GM12878 (cell line): ENCODE data around the gene REEP1. TPM values are rescaled to one million over a fixed set of nuclear protein-coding genes. Genes with fewer than 3 reads are reported as not detected.

Experiments used
- ATAC-seq: fragments of 200-7000 bp; cut with Tn5 transposase; 3 replicates; pipeline ENCODE4 v1.9.1; 2020; ENCODE audit warnings: mild to moderate bottlenecking, moderate library complexity
- BruUV-seq: library from RNA; stranded (reverse); fragments of 400-500 nt; replicated peaks from 2 replicates; lab custom pipeline; 2021; lab: Mats Ljungman, UMichigan
- CTCF ChIA-PET: fragments of 300-600 bp; sonication (Branson Sonifier 250); formaldehyde crosslinking; extraction: SDS; loops from one replicate; lab custom pipeline; 2021; ENCODE audit warnings: inconsistent platforms; lab: Yijun Ruan, JAX
- POLR2A ChIA-PET: fragments of 350-600 bp; formaldehyde crosslinking; extraction: SDS; loops from one replicate; lab custom pipeline; 2021; ENCODE audit warnings: inconsistent platforms; lab: Charles Lee
- RAD21 ChIA-PET: fragments of 300-600 bp; sonication (Branson Sonifier 250); formaldehyde crosslinking; loops from one replicate; lab custom pipeline; 2023; ENCODE audit warnings: antibody characterized with exemption; ENCODE audit not compliant: unreplicated experiment; lab: Charles Lee
- SMC1A ChIA-PET: fragments of 300-600 bp; sonication (Branson Sonifier 250); formaldehyde crosslinking; loops from one replicate; lab custom pipeline; 2023; ENCODE audit not compliant: unreplicated experiment, uncharacterized antibody; lab: Charles Lee
- DNase-seq: peaks from one replicate; pipeline ENCODE4 v3.0.0-alpha.2; 2011; ENCODE audit warnings: low read depth, low spot score
- FAIRE-seq: peaks from 3 replicates; lab custom pipeline; 2011; peaks lifted over from hg19 to GRCh38; lab: Jason Lieb, UNC
- H2AFZ ChIP-seq: 2 replicates; pipeline ENCODE4 v1.6.0; 2011; ENCODE audit warnings: low read depth, low read length, control low read depth; ENCODE audit not compliant: control insufficient read depth
- H3K27ac ChIP-seq: 2 replicates; pipeline ENCODE4 v1.5.1; 2011; ENCODE audit warnings: control low read depth; ENCODE audit not compliant: control insufficient read depth, insufficient read depth
- H3K27me3 ChIP-seq, 2 experiments: replicated peaks in 1 of 2; 2 replicates each; pipeline versions ENCODE4 v1.6.0 to v1.6.1; 2011; ENCODE audit warnings: low read length in 1 of 2; ENCODE audit not compliant: control insufficient read depth in 2 of 2, insufficient read depth in 2 of 2
- H3K36me3 ChIP-seq, 2 experiments: 2 replicates each; pipeline ENCODE4 v1.5.1; 2011; ENCODE audit warnings: low read length in 1 of 2; ENCODE audit not compliant: control insufficient read depth in 2 of 2, insufficient read depth in 2 of 2
- H3K4me1 ChIP-seq: 2 replicates; pipeline ENCODE4 v1.6.1; 2011; ENCODE audit warnings: mild to moderate bottlenecking, low read length, moderate library complexity, mixed read lengths; ENCODE audit not compliant: control insufficient read depth, insufficient read depth
- H3K4me2 ChIP-seq: 2 replicates; pipeline ENCODE4 v1.6.0; 2011; ENCODE audit warnings: control low read depth; ENCODE audit not compliant: control insufficient read depth, insufficient read depth
- H3K4me3 ChIP-seq: fragments of 200-600 bp; sonication (generic); 2 replicates; pipeline ENCODE4 v1.5.1; 2016
- H3K79me2 ChIP-seq: 2 replicates; pipeline ENCODE4 v1.6.0; 2011; ENCODE audit warnings: low read length; ENCODE audit not compliant: control insufficient read depth, insufficient read depth
- H3K9ac ChIP-seq: 2 replicates; pipeline ENCODE4 v1.8.0; 2011; ENCODE audit warnings: low read length, control low read depth, mixed read lengths; ENCODE audit not compliant: control insufficient read depth, insufficient read depth
- H3K9me3 ChIP-seq: replicated peaks from 3 replicates; pipeline ENCODE4 v1.5.1; 2011; ENCODE audit warnings: mild to moderate bottlenecking, low read length; ENCODE audit not compliant: control insufficient read depth, insufficient read depth
- H4K20me1 ChIP-seq: 2 replicates; pipeline ENCODE4 v1.6.0; 2011; ENCODE audit not compliant: control insufficient read depth, insufficient read depth
- ASH2L ChIP-seq: fragments of 300-600, 200-600 bp; sonication (generic); IDR thresholded peaks from 2 replicates; pipeline ENCODE4 v1.6.1; 2017; ENCODE audit warnings: low read depth, mild to moderate bottlenecking, borderline replicate concordance
- CHD4 ChIP-seq: fragments of 200-600 bp; sonication (generic); IDR thresholded peaks from 2 replicates; pipeline ENCODE4 v1.6.1; 2016; ENCODE audit warnings: mild to moderate bottlenecking
- E2F8 ChIP-seq: fragments of 450-650 bp; IDR thresholded peaks from 2 replicates; pipeline ENCODE4 v1.6.1; 2018; ENCODE audit warnings: mild to moderate bottlenecking, low read depth, moderate library complexity; ENCODE audit not compliant: partially characterized antibody
- IKZF1 ChIP-seq: fragments of 450-650 bp; conservative IDR thresholded peaks from 2 replicates; pipeline ENCODE4 v1.6.1; 2017; ENCODE audit warnings: antibody characterized with exemption, mild to moderate bottlenecking
- MEF2B ChIP-seq: fragments of 450-650 bp; IDR thresholded peaks from 2 replicates; pipeline ENCODE4 v1.6.1; 2018; ENCODE audit warnings: mild to moderate bottlenecking, moderate library complexity; ENCODE audit not compliant: partially characterized antibody, poor library complexity, severe bottlenecking
- MTA3 ChIP-seq: IDR thresholded peaks from 2 replicates; pipeline ENCODE4 v1.6.1; 2012; ENCODE audit warnings: low read length, inconsistent platforms, borderline replicate concordance
- MYB ChIP-seq: fragments of 150-350 bp; IDR thresholded peaks from 2 replicates; pipeline ENCODE4 v1.6.1; 2014; ENCODE audit warnings: mild to moderate bottlenecking, low read depth, low read length, borderline replicate concordance
- NFYB ChIP-seq: IDR thresholded peaks from 2 replicates; pipeline ENCODE4 v1.6.1; 2011; ENCODE audit warnings: low read depth, mild to moderate bottlenecking, low read length, improper control_type of control experiment, moderate library complexity; ENCODE audit not compliant: insufficient read depth
- PAX5 ChIP-seq: IDR thresholded peaks from 2 replicates; pipeline ENCODE4 v1.6.1; 2011; ENCODE audit warnings: low read depth, low read length, borderline replicate concordance
- POLR2AphosphoS2 ChIP-seq: IDR thresholded peaks from 2 replicates; pipeline ENCODE4 v1.6.1; 2011; ENCODE audit warnings: low read depth, mild to moderate bottlenecking, low read length, improper control_type of control experiment, moderate library complexity
- POLR2AphosphoS5 ChIP-seq: IDR thresholded peaks from 2 replicates; pipeline ENCODE4 v1.6.1; 2011; ENCODE audit warnings: mild to moderate bottlenecking, low read length, inconsistent platforms
- RELA ChIP-seq: fragments of 450-650 bp; IDR thresholded peaks from 2 replicates; pipeline ENCODE4 v1.8.0; 2014; ENCODE audit warnings: borderline replicate concordance; ENCODE audit not compliant: partially characterized antibody
- STAT1 ChIP-seq: fragments of 450-650 bp; conservative IDR thresholded peaks from 2 replicates; pipeline ENCODE4 v1.6.1; 2014; ENCODE audit warnings: antibody characterized with exemption, mild to moderate bottlenecking
- ZBED1 ChIP-seq: IDR thresholded peaks from 2 replicates; pipeline ENCODE4 v1.6.1; 2016; ENCODE audit warnings: borderline replicate concordance
- ZNF24 ChIP-seq: fragments of 450-650 bp; IDR thresholded peaks from 2 replicates; pipeline ENCODE4 v1.6.1; 2017; ENCODE audit warnings: antibody characterized with exemption, mild to moderate bottlenecking
- WGBS: methylation state at CpG from one replicate; pipeline ENCODE4 v1.1.6; 2016; ENCODE audit warnings: low lambda C conversion rate; ENCODE audit not compliant: insufficient replicate concordance, insufficient coverage; ENCODE audit errors: missing lambda C conversion rate; 5-methylcytosine and 5-hydroxymethylcytosine counted together
- in situ Hi-C: fragments of 300-500 bp; cut with MboI; formaldehyde crosslinking; loops from 9 replicates; pipeline ENCODE4 v1.14.3; 2018; ENCODE audit warnings: mixed read lengths
- intact Hi-C: fragments of 100-400 bp; cut with micrococcal nuclease; formaldehyde crosslinking; loops from one replicate; pipeline ENCODE4 v1.14.2; 2022; ENCODE audit not compliant: unreplicated experiment
- polyA plus RNA-seq, 11 experiments: library from polyadenylated mRNA; depleted of rRNA in 4 of 11; unstranded in 6 of 11; stranded (reverse) in 5 of 11; fragments of >200 nt; fragmentation: Nextera tagmentation in 4 of 11; fragmentation: Illumina TruSeq in 1 of 11; extraction: Ambion mirVana in 4 of 11; extraction: Trizol in 1 of 11; gene quantifications; 1 replicate in 1 of 11; 2 replicates in 10 of 11; pipeline versions ENCODE4 v1.2.1 to v1.2.3, GENCODE V29; 2011 to 2016; ENCODE audit warnings: inconsistent platforms in 2 of 11, missing spikeins in 2 of 11, low read depth in 1 of 11
- total RNA-seq, 4 experiments: library from RNA; depleted of rRNA in 3 of 4; stranded (reverse); fragments of >200 nt in 3 of 4; fragmentation: Illumina TruSeq in 1 of 4; extraction: Trizol in 1 of 4; gene quantifications; 2 replicates each; pipeline versions ENCODE4 v1.2.1 to v1.2.3, GENCODE V29; 2013 to 2021
- TF ChIP-seq, protein P1 (sequence below): fragments of 450-650 bp; IDR thresholded peaks from 2 replicates; pipeline ENCODE4 v1.6.1; 2017; ENCODE audit warnings: borderline replicate concordance

The REEP1 gene
- total and polyA plus RNA-seq, 10 of the 15 experiments (the other 5 are each of a cell fraction or from before 2014, with no cell fraction given), result 0.02 to 0.30 (median 0.09) TPM; not detected in 1

GRCh38 chr2:86223927-86224560, 113.4 kb downstream of the REEP1 start:
- DNase-seq (no peak), FAIRE-seq (no peak), ATAC-seq (no peak)
- H3K4me1 ChIP-seq, result peaks cover 28% of the 10 kb centered on the region
- no peaks in the 10 kb centered on the region for H3K9me3 ChIP-seq
- in situ Hi-C loops (loop anchor here (5.0 kb wide), 2 partner anchors 73 to 138 kb away; no protein-coding TSS in a partner anchor), intact Hi-C loops (loop anchor here (10.0 kb wide), 1 partner anchor 221 kb away; the partner anchor contains the start of gene KDM3A)
- no peak overlapping the region for H3K27ac ChIP-seq
- H3K27me3 ChIP-seq, result no peaks in the 10 kb centered on the region
- POLR2A ChIA-PET, result interaction anchor here (0.7 to 2.3 kb wide), 4 partner anchors 17 to 142 kb away, joined by 3 to 21 read pairs (median 3); no protein-coding TSS in a partner anchor
- H4K20me1 ChIP-seq, result no peaks in the 10 kb centered on the region
- WGBS, result 96% methylated on average over 2 of the region's 2 CpGs
- SMC1A ChIA-PET, result interaction anchor here (1.0 to 7.1 kb wide), 10 partner anchors 13 to 145 kb away, joined by 3 to 178 read pairs (median 11); no protein-coding TSS in a partner anchor
- no peak overlapping the region for H3K4me2 ChIP-seq
- H3K79me2 ChIP-seq, result no peaks in the 10 kb centered on the region
- CTCF ChIA-PET, result interaction anchor here (0.8 to 9.0 kb wide), 7 partner anchors 10 to 145 kb away, joined by 3 to 278 read pairs (median 4); no protein-coding TSS in a partner anchor
- no peaks in the 10 kb centered on the region for H3K36me3 ChIP-seq
- H3K9ac ChIP-seq, result no peak overlapping the region
- no TSS peak for BruUV-seq
- H2AFZ ChIP-seq, result no peak overlapping the region
- RAD21 ChIA-PET, result interaction anchor here (0.6 to 10.1 kb wide), 7 partner anchors 14 to 149 kb away, joined by 3 to 181 read pairs (median 6); no protein-coding TSS in a partner anchor
- H3K4me3 ChIP-seq, result no peak overlapping the region
- TF ChIP-seq ASH2L (no peak), STAT1 (no peak), MEF2B (no peak), ZBED1 (no peak), MTA3 (no peak), POLR2AphosphoS2 (no peak), PAX5 (no peak), IKZF1 (no peak), POLR2AphosphoS5 (no peak), NFYB (no peak), CHD4 (no peak), ZNF24 (no peak), E2F8 (no peak), MYB (no peak), RELA (no peak)
- TF ChIP-seq, protein P1, sequence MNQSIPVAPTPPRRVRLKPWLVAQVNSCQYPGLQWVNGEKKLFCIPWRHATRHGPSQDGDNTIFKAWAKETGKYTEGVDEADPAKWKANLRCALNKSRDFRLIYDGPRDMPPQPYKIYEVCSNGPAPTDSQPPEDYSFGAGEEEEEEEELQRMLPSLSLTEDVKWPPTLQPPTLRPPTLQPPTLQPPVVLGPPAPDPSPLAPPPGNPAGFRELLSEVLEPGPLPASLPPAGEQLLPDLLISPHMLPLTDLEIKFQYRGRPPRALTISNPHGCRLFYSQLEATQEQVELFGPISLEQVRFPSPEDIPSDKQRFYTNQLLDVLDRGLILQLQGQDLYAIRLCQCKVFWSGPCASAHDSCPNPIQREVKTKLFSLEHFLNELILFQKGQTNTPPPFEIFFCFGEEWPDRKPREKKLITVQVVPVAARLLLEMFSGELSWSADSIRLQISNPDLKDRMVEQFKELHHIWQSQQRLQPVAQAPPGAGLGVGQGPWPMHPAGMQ, result no peak
